ES-I3 (cell line): ENCODE results near the gene PPARG.
"Not testable (repeated sequence)": the region's sequence is repeated elsewhere in the genome, so short reads cannot be mapped to it uniquely, and the experiment has no call there.

Source experiments
- H3K36me3 ChIP-seq: 2 replicates; pipeline ENCODE4 v1.6.1; 2013; ENCODE audit warnings: mild to moderate bottlenecking, low read length, control low read depth, moderate library complexity; ENCODE audit not compliant: insufficient read depth
- H3K4me1 ChIP-seq: 2 replicates; pipeline ENCODE4 v1.6.1; 2013; ENCODE audit warnings: mild to moderate bottlenecking, control low read depth, low read length; ENCODE audit not compliant: insufficient read depth
- H3K9ac ChIP-seq: 2 replicates; pipeline ENCODE4 v1.6.1; 2013; ENCODE audit warnings: low read depth, mild to moderate bottlenecking, low read length, moderate library complexity
- H3K9me3 ChIP-seq: 2 replicates; pipeline ENCODE4 v1.6.1; 2013; ENCODE audit warnings: mild to moderate bottlenecking, low read length, moderate library complexity; ENCODE audit not compliant: control insufficient read depth, insufficient read depth

The PPARG gene

DNA sequence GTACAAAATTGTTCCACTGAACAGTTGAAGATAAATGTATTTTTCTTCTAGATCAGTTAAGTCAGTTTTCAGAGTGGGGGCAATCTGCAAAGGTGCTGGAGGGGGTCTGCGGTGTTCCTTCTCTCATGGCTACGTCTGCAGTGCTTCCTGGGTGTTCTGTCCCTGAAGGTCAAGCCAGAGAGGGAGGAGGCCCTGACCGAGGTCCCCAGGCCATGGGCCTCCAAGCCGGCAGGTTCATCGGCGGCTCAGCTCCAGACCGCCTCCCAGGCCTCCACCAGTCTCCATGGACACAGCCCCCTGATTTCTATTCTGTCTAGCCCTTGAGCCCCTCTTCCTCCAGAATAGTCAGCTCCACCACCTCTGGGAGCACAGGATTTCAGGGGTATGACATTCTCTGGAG lies 166.9 kb downstream of the PPARG start:
- Histone ChIP-seq H3K4me1 (no peaks in the 10 kb centered on the region), H3K9me3 (no peaks in the 10 kb centered on the region), H3K9ac (no peak overlapping the region), H3K36me3 (no peaks in the 10 kb centered on the region)

DNA sequence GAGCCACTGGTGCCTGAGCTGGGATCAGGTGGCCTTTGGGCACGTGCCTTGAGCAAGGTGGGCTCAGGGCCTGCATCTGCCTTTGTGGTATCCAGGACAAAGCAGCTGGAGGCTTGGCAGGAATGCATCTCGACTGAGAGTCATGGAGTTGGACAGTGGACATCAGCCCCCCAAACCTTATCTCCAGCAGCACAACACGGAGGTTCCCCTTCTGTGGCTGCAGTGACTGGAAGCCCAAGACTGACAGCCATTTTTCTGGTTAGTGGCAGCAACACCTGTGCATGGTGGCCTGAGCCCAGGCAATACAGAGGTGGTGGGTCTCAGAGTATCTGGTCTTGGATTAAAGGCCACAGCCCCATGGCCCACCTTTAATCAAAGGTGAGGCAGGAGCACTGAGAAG lies 167.6 kb downstream of the PPARG start:
- no peaks in the 10 kb centered on the region for H3K36me3 ChIP-seq
- no peak overlapping the region for H3K9ac ChIP-seq
- H3K9me3 ChIP-seq = no peaks in the 10 kb centered on the region
- H3K4me1 ChIP-seq = no peaks in the 10 kb centered on the region

DNA sequence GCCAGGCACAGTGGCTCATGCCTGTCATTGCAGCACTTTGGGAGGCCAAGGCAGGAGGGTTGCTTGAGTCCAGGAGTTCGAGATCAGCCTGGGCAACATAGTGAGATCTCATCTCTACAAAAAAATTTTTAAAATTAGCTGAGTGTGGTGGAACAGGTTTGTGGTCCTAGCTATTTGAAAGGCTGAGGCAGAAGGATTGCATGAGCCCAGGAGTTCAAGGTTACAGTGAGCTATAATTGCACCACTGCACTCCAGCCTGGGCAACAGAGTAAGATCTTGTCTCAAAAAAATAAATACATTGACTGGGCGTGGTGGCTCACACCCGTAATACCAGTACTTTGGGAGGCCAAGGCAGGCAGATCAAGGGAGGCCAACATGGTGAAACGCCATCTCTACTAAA lies 168.5 kb downstream of the PPARG start:
- not testable (repeated sequence) for H3K36me3 ChIP-seq, H3K4me1 ChIP-seq, H3K9me3 ChIP-seq, H3K9ac ChIP-seq

DNA sequence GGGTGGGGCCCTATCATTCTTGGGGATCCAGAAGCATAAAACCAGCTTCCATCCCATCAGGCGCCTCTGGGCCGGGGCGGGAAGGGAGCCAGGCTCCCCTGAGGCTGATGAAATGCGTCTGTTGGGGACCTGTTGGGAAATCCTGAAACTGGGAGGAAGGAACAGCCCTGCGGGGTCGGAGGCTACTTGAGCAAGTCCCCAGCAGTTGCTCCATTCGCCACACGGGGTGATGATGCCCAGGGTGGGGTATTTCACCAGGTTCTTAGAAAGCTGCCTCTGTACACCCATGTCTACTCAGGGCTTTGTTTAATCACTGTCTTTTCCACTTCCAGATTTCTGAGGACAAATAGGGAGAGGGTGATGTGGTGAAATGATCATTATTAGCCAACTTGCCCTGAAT lies 170.0 kb downstream of the PPARG start:
- no peak overlapping the region for H3K9ac ChIP-seq
- no peaks in the 10 kb centered on the region for H3K9me3 ChIP-seq
- H3K4me1 ChIP-seq = no peaks in the 10 kb centered on the region
- no peaks in the 10 kb centered on the region for H3K36me3 ChIP-seq

DNA sequence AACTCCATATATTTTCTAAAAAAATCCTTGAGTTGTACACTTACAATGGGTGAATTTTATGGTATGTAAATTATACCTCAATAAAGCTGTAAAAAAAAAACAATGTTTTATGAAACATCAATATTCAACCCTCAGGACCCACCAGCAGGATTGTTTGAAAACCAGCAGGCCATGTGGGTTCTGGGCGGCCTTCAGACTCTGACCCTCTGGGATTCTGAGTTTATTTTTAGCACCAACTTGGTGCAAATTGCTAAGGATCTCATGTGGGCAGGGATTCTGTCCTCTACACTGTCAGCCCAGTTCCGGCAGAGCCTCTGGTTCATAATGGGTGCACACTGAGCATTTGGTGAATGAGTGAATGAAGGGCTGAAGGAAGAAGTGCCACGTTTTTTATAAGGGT lies 171.3 kb downstream of the PPARG start:
- Histone ChIP-seq H3K36me3 (no peaks in the 10 kb centered on the region), H3K9me3 (no peaks in the 10 kb centered on the region), H3K9ac (no peak overlapping the region), H3K4me1 (no peaks in the 10 kb centered on the region)

DNA sequence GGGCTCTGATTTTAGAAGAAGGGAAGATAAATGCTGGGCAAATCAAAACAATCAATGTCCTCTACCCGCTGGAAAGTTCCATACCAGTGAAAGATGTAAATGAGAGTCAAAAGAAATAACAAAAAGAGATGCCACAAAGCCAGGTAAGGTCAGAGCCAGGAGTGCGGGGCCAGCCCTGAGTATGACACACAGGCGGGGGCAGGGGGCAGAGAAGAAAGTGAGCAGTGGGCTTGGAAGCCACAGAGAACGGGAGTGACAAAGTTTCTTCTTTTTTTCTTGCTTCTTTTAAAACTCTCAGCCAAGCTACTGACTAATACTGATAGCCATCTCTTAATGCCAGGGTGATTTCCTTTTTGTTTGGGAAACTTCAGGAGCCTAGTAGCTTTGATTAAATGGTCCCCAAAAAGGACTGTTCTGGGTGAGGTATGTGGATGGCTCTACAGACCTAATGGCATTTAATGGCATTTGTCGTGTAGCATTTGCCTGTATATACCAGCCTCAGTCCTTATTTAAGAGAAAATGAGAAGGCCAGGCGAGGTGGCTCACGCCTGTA lies 172.3 kb downstream of the PPARG start:
- no peaks in the 10 kb centered on the region for H3K4me1 ChIP-seq

DNA sequence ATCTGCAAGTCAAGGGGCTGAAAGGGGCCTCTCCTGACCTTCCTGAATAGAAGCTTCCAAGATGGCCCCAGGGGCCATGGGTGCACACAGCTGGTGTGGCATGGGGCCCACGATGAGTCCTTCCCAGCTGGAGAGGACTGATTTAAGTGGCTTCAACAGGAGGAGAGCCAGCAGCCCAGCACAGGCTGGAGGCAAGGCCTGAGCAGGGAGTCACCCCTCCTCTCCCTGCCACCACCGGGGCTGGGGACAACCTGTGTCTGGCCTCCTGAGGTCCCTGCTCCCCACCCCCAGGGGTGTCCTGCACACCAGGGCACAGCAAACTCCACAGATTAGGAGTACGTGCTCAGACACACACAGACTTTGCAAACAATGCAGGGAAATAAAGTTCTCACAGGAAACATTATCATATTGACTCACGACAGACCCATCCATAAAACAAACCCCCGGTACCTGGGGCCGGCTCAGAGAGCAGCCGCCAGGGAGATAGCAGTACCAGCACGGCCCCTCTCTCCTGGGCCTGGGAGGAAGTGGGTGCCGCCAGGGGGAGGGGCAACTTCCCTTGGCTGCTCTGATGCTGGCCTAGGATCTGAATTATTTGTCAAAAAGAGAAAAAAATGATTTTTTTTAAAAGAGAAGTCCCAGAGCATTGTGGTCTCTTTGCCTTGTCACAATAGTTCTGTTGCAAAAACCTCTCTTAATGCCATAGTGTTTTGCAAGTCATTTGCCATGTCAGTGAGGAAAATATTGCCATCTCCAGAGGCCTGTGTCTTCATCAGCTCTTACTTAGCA lies 173.5 kb downstream of the PPARG start:
- H3K36me3 ChIP-seq = no peaks in the 10 kb centered on the region
- H3K9me3 ChIP-seq = no peaks in the 10 kb centered on the region
- H3K4me1 ChIP-seq = no peaks in the 10 kb centered on the region
- no peak overlapping the region for H3K9ac ChIP-seq

More for the DNA sequence above, 172.3 kb downstream of the PPARG start:
- Histone ChIP-seq H3K9ac (no peak overlapping the region), H3K36me3 (no peaks in the 10 kb centered on the region), H3K9me3 (no peaks in the 10 kb centered on the region)

DNA sequence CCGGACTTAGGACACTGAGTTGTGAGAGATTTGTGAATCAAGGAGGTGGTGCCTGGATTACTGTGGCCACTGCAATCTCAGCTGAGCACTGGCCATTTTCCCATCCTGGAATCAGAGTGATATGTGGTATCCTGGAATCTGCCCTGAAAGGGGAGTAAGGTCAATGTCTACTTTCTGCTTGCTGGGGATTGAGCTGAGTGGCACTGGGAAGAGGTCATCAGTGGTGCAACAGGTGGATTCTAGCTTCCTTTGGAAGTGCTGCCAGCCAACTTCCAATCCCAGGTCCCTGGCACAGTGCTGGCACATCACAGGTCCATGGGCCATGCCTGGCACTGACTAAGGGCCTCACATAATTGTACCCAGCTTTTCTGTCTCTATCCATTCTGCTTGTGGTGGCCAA lies 174.8 kb downstream of the PPARG start:
- Histone ChIP-seq H3K36me3 (no peaks in the 10 kb centered on the region), H3K9me3 (no peaks in the 10 kb centered on the region), H3K9ac (no peak overlapping the region), H3K4me1 (no peaks in the 10 kb centered on the region)

DNA sequence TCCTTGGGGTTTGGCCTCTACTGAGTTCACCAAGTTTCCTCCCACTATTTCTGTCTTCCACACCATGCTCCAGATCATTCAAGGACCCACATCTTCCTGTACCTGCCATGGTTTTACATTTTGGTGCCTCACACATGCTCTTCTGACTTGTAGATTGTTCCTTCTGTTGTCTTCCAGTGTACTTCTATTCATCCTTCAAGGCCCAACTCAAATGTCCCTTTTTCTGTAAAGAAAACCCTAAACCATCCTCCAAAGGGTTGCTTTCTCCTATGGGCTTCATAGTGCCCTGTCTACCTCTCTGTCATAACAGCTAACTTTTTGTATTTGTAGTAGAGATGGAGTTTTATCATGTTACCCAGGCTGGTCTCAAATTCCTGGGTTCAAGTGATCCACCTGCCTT lies 175.3 kb downstream of the PPARG start:
- H3K4me1 ChIP-seq = no peaks in the 10 kb centered on the region
- H3K9me3 ChIP-seq = no peaks in the 10 kb centered on the region
- H3K36me3 ChIP-seq = no peaks in the 10 kb centered on the region
- no peak overlapping the region for H3K9ac ChIP-seq

DNA sequence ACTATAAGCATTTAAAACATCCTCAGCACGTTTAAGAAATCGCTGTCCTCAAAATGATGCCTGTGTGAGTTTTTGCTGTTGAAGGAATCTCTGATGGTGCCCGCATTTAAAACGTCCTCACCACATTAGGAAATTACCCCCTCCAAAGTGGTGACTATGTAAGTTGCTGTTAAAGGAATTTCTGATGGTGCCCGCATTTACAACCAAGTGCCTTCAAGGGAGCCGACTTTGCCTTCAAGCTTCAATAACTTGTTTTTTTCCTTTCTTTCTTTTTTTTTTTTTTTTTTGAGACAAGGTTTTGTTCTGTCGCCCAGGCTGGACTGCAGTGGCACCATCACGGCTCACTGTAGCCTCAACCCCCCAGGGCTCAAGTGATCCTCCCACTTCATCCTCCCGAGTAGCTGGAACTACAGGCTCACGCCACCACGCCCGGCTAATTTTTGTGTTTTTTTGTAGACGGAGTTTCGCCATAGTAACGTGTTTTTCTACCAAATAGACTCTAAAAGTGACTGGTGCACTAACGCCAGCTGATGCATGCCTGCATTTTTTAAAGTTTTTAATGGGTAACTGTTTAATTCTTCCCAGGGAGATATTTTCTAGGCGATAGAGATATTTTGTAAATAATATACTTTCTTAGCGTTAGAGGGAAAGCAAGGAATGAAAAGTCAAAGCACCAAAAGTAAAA lies 176.4 kb downstream of the PPARG start:
- no peaks in the 10 kb centered on the region for H3K36me3 ChIP-seq
- H3K4me1 ChIP-seq = no peaks in the 10 kb centered on the region
- H3K9ac ChIP-seq = no peak overlapping the region
- H3K9me3 ChIP-seq = no peaks in the 10 kb centered on the region

DNA sequence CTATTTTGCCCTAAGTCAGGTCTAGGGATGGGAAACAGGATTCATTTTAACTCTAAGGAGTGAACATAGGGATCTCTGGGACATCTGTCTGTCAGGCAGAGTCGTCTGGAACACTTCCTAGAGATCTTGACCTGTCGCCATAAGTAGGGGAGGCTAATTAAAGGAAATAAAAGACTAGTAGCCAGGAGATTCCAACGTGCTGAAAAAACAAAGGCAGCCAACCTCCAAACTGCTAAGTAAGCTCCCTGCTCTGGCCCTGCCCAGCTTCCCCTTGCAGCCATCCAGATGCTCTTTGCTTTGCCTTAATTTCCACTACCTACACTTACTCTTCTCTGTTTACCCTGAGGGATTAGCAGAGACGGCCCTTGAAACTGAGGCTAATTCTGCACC lies 177.0 kb downstream of the PPARG start:
- no peaks in the 10 kb centered on the region for H3K36me3 ChIP-seq
- no peaks in the 10 kb centered on the region for H3K4me1 ChIP-seq
- H3K9me3 ChIP-seq = no peaks in the 10 kb centered on the region
- no peak overlapping the region for H3K9ac ChIP-seq

DNA sequence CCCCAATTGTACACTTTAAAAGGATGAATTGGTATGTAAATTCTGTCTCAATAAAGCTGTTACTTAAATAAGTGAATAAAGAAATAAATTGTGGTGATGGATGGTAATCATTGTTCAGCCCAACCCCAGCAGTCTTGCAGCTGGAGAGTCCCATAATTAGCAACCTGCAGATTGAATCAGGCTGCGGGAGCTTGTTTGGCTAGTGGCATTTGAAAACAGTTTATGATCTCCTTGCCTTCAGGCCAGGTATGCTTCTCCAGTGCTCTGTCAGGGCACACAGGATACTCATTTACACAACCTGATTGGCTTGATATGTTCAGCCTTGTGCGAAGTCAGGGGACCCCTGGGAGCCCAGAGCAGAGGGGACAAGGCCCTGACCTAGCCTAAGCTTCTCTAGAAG lies 178.9 kb downstream of the PPARG start:
- no peak overlapping the region for H3K9ac ChIP-seq
- H3K36me3 ChIP-seq = no peaks in the 10 kb centered on the region
- peaks cover 4% of the 10 kb centered on the region; the same call in 1 of the 2 replicates for H3K4me1 ChIP-seq
- H3K9me3 ChIP-seq = no peaks in the 10 kb centered on the region

DNA sequence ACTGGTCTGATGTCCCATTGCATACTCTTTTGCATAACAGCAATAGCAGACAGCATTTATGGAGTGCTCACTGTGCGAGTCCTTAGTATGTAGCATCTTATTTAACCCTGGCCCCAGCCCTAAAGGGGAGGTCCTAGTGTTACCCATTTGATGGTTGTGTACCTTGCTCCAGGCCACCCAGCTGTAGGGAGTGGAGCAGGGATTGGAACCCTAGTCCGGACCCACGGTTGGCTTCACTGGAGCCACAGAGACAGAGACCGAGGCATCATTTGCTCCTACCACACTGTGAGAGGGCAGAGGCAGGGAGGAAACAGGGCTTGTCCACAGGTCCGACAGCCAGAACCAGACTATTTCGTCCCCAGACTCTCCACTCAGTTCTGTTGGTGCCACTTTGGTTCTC lies 179.4 kb downstream of the PPARG start:
- peaks cover 4% of the 10 kb centered on the region; the same call in 1 of the 2 replicates for H3K4me1 ChIP-seq
- H3K9ac ChIP-seq = no peak overlapping the region
- H3K9me3 ChIP-seq = no peaks in the 10 kb centered on the region
- no peaks in the 10 kb centered on the region for H3K36me3 ChIP-seq

DNA sequence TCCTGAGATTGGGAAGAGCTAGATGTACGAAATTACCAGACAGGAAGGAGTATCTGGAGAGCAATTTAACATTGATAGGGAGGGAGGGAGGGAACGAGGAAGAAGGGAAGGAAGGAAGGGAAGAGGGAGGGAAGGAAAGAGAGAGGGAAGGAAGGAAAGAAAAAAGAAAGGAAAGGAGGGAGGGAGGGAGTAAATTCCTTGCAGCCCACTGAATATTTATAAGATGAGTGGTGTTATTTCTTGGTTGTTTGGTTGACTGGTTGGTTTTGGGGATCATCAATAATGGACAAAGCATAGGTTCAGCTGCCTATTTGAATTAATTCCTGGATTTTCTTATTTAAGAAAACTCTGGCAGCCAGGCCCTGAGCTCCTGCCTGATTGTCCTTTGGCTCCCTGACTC lies 179.9 kb downstream of the PPARG start:
- no peaks in the 10 kb centered on the region for H3K36me3 ChIP-seq
- no peak overlapping the region for H3K9ac ChIP-seq
- H3K9me3 ChIP-seq = no peaks in the 10 kb centered on the region
- H3K4me1 ChIP-seq = peaks cover 4% of the 10 kb centered on the region; the same call in 1 of the 2 replicates

DNA sequence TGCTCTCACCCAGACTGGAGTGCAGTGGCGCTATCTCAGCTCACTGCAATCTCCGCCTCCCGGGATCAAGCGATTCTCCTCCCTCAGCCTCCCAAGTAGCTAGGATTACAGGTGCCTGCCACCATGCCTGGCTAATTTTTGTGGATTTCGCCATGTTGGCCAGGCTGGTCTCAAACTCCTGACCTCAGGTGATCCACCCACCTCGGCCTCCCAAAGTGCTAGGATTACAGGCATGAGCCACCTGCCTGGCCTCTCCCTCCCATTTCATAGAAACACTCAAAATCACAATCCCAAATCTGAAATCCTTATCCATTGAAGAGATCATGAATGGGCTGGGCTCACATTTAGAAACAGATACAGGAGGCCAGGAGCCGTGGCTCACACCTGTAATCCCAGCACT lies 180.4 kb downstream of the PPARG start:
- H3K9me3 ChIP-seq, H3K4me1 ChIP-seq, H3K9ac ChIP-seq, H3K36me3 ChIP-seq: not testable (repeated sequence)
